GM06990 (cell line): ENCODE results near the gene ZNF84.

ENCODE experiments used
- DNase-seq: peaks from one replicate; pipeline ENCODE4 v3.0.0-alpha.2; 2011; ENCODE audit not compliant: insufficient read length; ENCODE audit errors: extremely low read depth
- H3K27me3 ChIP-seq: replicated peaks from 2 replicates; pipeline ENCODE4 v1.6.0; 2011; ENCODE audit warnings: low read length; ENCODE audit not compliant: control insufficient read depth, insufficient read depth
- H3K36me3 ChIP-seq: 2 replicates; pipeline ENCODE4 v1.5.1; 2011; ENCODE audit warnings: low read length; ENCODE audit not compliant: control insufficient read depth, insufficient read depth
- H3K4me3 ChIP-seq: replicated peaks from 2 replicates; pipeline ENCODE4 v1.5.1; 2011; ENCODE audit warnings: low read depth, mild to moderate bottlenecking, control low read depth, low read length
- TF ChIP-seq, protein P1 (sequence below): IDR thresholded peaks from 2 replicates; pipeline ENCODE4 v1.5.1; 2011; ENCODE audit warnings: low read length, control low read depth, mild to moderate bottlenecking, inconsistent platforms; ENCODE audit not compliant: insufficient read depth, poor library complexity, severe bottlenecking

The ZNF84 gene

DNA sequence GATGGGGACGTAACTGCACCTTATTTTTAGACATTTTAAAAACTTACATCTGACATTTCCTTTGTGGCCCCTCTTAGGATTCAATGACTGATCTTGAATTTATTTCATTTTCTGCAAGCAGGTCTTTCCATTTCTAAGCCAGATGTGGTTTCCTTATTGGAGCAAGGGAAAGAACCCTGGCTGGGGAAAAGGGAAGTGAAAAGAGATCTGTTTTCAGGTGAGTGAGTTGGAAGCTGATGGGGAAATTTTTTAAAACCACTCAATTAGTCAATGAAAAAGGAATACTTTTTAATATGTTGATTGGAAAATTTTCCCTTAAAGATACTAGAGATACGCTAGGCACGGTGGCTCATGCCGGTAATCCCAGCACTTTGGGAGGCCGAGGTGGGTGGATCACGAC is 46.0 kb downstream of the ZNF84 start:
- TF ChIP-seq, protein P1, sequence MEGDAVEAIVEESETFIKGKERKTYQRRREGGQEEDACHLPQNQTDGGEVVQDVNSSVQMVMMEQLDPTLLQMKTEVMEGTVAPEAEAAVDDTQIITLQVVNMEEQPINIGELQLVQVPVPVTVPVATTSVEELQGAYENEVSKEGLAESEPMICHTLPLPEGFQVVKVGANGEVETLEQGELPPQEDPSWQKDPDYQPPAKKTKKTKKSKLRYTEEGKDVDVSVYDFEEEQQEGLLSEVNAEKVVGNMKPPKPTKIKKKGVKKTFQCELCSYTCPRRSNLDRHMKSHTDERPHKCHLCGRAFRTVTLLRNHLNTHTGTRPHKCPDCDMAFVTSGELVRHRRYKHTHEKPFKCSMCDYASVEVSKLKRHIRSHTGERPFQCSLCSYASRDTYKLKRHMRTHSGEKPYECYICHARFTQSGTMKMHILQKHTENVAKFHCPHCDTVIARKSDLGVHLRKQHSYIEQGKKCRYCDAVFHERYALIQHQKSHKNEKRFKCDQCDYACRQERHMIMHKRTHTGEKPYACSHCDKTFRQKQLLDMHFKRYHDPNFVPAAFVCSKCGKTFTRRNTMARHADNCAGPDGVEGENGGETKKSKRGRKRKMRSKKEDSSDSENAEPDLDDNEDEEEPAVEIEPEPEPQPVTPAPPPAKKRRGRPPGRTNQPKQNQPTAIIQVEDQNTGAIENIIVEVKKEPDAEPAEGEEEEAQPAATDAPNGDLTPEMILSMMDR = no peak
- no peak overlapping the region for H3K4me3 ChIP-seq

DNA sequence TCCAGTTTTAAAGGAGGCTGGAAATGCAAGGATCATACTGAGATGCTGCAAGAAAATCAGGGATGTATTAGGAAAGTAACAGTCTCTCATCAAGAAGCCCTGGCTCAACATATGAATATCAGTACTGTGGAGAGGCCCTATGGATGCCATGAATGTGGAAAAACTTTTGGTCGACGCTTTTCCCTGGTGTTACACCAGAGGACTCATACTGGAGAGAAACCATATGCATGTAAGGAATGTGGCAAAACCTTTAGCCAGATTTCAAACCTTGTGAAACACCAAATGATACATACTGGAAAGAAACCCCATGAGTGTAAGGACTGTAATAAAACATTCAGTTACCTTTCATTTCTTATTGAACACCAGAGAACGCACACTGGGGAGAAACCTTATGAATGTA is 68.3 kb downstream of the ZNF84 start:
- H3K4me3 ChIP-seq = no peak overlapping the region
- TF ChIP-seq, protein P1 = no peak
- no peak for DNase-seq
- H3K36me3 ChIP-seq = peaks cover 5% of the 10 kb centered on the region; the same call in 1 of the 2 replicates
- H3K27me3 ChIP-seq = no peaks in the 10 kb centered on the region

More for the DNA sequence above, 46.0 kb downstream of the ZNF84 start:
- Histone ChIP-seq H3K36me3 (peaks cover 8% of the 10 kb centered on the region), H3K27me3 (no peaks in the 10 kb centered on the region)
- no peak for DNase-seq

DNA sequence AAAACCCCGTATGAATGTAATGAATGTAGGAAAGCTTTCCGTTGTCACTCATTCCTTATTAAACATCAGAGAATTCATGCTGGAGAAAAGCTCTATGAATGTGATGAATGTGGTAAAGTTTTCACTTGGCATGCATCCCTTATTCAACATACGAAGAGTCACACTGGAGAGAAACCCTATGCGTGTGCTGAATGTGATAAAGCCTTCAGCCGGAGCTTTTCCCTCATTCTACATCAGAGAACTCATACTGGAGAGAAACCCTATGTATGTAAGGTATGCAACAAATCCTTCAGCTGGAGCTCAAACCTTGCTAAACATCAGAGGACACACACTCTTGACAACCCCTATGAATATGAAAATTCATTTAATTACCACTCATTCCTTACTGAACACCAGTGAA is 68.9 kb downstream of the ZNF84 start:
- TF ChIP-seq, protein P1 = no peak
- H3K27me3 ChIP-seq = no peaks in the 10 kb centered on the region
- H3K4me3 ChIP-seq = no peak overlapping the region
- H3K36me3 ChIP-seq = peaks cover 5% of the 10 kb centered on the region; the same call in 1 of the 2 replicates
- DNase-seq = no peak

DNA sequence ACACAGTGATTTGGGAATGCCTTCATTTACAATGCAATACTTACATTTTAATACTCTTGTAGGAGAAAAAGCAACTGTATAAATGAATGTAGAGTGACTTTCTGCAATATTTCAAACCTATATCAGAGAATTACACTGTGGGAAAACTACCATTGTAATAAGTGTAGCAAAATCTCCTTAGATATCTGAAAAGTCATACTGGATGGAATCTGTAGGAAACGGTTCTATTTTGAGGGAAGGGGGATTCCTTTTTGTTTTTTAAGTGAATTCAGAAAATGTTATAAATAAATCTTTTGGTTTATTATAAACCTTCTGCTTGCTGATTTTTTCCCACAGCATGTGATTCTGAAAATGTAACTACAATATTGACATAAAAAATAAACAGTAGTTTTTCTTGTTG is 69.8 kb downstream of the ZNF84 start:
- DNase-seq = no peak
- TF ChIP-seq, protein P1 = no peak
- Histone ChIP-seq H3K36me3 (peaks cover 5% of the 10 kb centered on the region; the same call in 1 of the 2 replicates), H3K4me3 (no peak overlapping the region), H3K27me3 (no peaks in the 10 kb centered on the region)

DNA sequence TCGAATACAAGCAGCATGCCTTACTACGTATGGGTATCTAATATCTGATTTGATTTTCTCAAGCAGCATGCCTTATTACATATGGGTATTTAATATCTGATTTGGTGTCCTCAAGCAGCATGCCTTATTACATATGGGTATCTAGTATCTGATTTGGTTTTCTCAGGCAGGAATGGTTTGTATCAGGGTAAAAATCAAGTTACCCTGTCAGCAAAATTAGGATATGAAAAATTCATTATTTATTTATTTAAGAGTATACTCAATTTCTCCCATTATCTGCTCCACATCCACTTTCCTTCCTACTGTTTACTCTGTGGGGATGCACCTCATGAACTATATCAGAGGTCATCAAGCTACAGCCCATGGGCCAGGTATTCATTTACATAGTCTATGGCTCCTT is 70.8 kb downstream of the ZNF84 start:
- no peaks in the 10 kb centered on the region for H3K27me3 ChIP-seq
- no peak for DNase-seq
- H3K4me3 ChIP-seq = no peak overlapping the region
- TF ChIP-seq, protein P1 = no peak
- H3K36me3 ChIP-seq = peaks cover 5% of the 10 kb centered on the region; the same call in 1 of the 2 replicates
